ENCODE data around the gene TMEM170A.
A peak's percentile ranks its signal among the peaks of the same experiment; 100 is the strongest.

The TMEM170A gene

GRCh38 chr16:75446416-75446815 lies 18.1 kb downstream of the TMEM170A start:
- no peak overlapping the region for H3K4me3 ChIP-seq (ENCODE audit: insufficient read depth in 1 of 2, low read depth in 1 of 2, low read length in 2 of 2)

GRCh38 chr16:75445298-75445697 lies 19.2 kb downstream of the TMEM170A start:
- Histone ChIP-seq H2BK15ac (ENCODE audit: low read depth, poor library complexity, severe bottlenecking) (no peak overlapping the region), H3K4me2 (ENCODE audit: low read length, poor library complexity, severe bottlenecking) (no peak overlapping the region), H3K14ac (ENCODE audit: low read length in 2 of 2) (no peak overlapping the region), H3K79me1 (replicated peaks; ENCODE audit: low read length, poor library complexity, severe bottlenecking) (peaks cover 19% of the 10 kb centered on the region), H3K36me3 (ENCODE audit: control insufficient read depth in 1 of 2, insufficient read depth in 2 of 2, low read depth in 1 of 2, low read length in 2 of 2) (peaks cover 14 to 30% of the 10 kb centered on the region in 2 experiments), H3K9ac (ENCODE audit: low read length) (no peak overlapping the region), H3K4me1 (ENCODE audit: control insufficient read depth, insufficient read depth, low read depth, low read length) (no peaks in the 10 kb centered on the region), H2BK120ac (ENCODE audit: low read depth, low read length) (no peak overlapping the region), H3K18ac (ENCODE audit: low read depth in 1 of 2, low read length in 2 of 2) (no peak overlapping the region), H3K27ac (ENCODE audit: low read length, poor library complexity, severe bottlenecking) (no peak overlapping the region), H3K9me3 (ENCODE audit: control insufficient read depth, low read length) (no peaks in the 10 kb centered on the region), H2AK5ac (ENCODE audit: low read length, severe bottlenecking) (no peak overlapping the region), H2BK5ac (ENCODE audit: low read depth, low read length, poor library complexity, severe bottlenecking) (no peak overlapping the region), H3K4me3 (ENCODE audit: insufficient read depth in 1 of 2, low read depth in 1 of 2, low read length in 2 of 2) (no peak overlapping the region), H2BK12ac (ENCODE audit: low read length in 2 of 2) (no peak overlapping the region), H2AFZ (ENCODE audit: low read depth, low read length) (no peak overlapping the region), H4K8ac (ENCODE audit: low read length) (no peak overlapping the region), H3K4ac (ENCODE audit: low read depth in 1 of 2, low read length in 2 of 2) (no peak overlapping the region), H4K91ac (ENCODE audit: low read length) (no peak overlapping the region), H3K27me3 (ENCODE audit: control insufficient read depth in 1 of 2, insufficient read depth in 1 of 2, low read length in 2 of 2) (no peaks in the 10 kb centered on the region), H3K23ac (ENCODE audit: low read length in 2 of 2) (no peak overlapping the region)
- WGBS = 87% methylated on average over 3 of the region's 5 CpGs
- no peak for DNase-seq

More at GRCh38 chr16:75446416-75446815, 18.1 kb downstream of the TMEM170A start:
- Histone ChIP-seq H4K91ac (ENCODE audit: low read length) (no peak overlapping the region), H2AFZ (ENCODE audit: low read depth, low read length) (no peak overlapping the region), H3K4me2 (ENCODE audit: low read length, poor library complexity, severe bottlenecking) (no peak overlapping the region), H2BK120ac (ENCODE audit: low read depth, low read length) (no peak overlapping the region), H3K18ac (ENCODE audit: low read depth in 1 of 2, low read length in 2 of 2) (no peak overlapping the region), H3K4me1 (ENCODE audit: control insufficient read depth, insufficient read depth, low read depth, low read length) (no peaks in the 10 kb centered on the region), H3K14ac (ENCODE audit: low read length in 2 of 2) (no peak overlapping the region), H3K27me3 (ENCODE audit: control insufficient read depth in 1 of 2, insufficient read depth in 1 of 2, low read length in 2 of 2) (no peaks in the 10 kb centered on the region), H3K79me1 (replicated peaks; ENCODE audit: low read length, poor library complexity, severe bottlenecking) (peaks cover 24% of the 10 kb centered on the region), H2BK12ac (ENCODE audit: low read length in 2 of 2) (no peak overlapping the region), H2AK5ac (ENCODE audit: low read length, severe bottlenecking) (no peak overlapping the region), H3K36me3 (ENCODE audit: control insufficient read depth in 1 of 2, insufficient read depth in 2 of 2, low read depth in 1 of 2, low read length in 2 of 2) (peaks cover 16 to 37% of the 10 kb centered on the region in 2 experiments), H3K23ac (ENCODE audit: low read length in 2 of 2) (no peak overlapping the region), H2BK15ac (ENCODE audit: low read depth, poor library complexity, severe bottlenecking) (no peak overlapping the region), H3K27ac (ENCODE audit: low read length, poor library complexity, severe bottlenecking) (no peak overlapping the region), H3K9ac (ENCODE audit: low read length) (no peak overlapping the region), H2BK5ac (ENCODE audit: low read depth, low read length, poor library complexity, severe bottlenecking) (no peak overlapping the region), H3K9me3 (ENCODE audit: control insufficient read depth, low read length) (no peaks in the 10 kb centered on the region), H4K8ac (ENCODE audit: low read length) (no peak overlapping the region), H3K4ac (ENCODE audit: low read depth in 1 of 2, low read length in 2 of 2) (no peak overlapping the region)
- no peak for DNase-seq

- Histone ChIP-seq H3K27me3 (ENCODE audit: control insufficient read depth in 1 of 2, insufficient read depth in 1 of 2, low read length in 2 of 2) (no peaks in the 10 kb centered on the region), H4K91ac (ENCODE audit: low read length) (no peak overlapping the region), H2BK5ac (ENCODE audit: low read depth, low read length, poor library complexity, severe bottlenecking) (no peak overlapping the region), H3K4ac (ENCODE audit: low read depth in 1 of 2, low read length in 2 of 2) (no peak overlapping the region), H3K36me3 (ENCODE audit: control insufficient read depth in 1 of 2, insufficient read depth in 2 of 2, low read depth in 1 of 2, low read length in 2 of 2) (peaks cover 9 to 18% of the 10 kb centered on the region in 2 experiments), H3K23ac (ENCODE audit: low read length in 2 of 2) (no peak overlapping the region), H3K4me1 (ENCODE audit: control insufficient read depth, insufficient read depth, low read depth, low read length) (no peaks in the 10 kb centered on the region), H2AK5ac (ENCODE audit: low read length, severe bottlenecking) (no peak overlapping the region), H3K4me2 (ENCODE audit: low read length, poor library complexity, severe bottlenecking) (no peak overlapping the region), H4K8ac (ENCODE audit: low read length) (no peak overlapping the region), H3K9ac (ENCODE audit: low read length) (no peak overlapping the region), H3K9me3 (ENCODE audit: control insufficient read depth, low read length) (no peaks in the 10 kb centered on the region), H2AFZ (ENCODE audit: low read depth, low read length) (no peak overlapping the region), H3K14ac (ENCODE audit: low read length in 2 of 2) (no peak overlapping the region), H3K4me3 (ENCODE audit: insufficient read depth in 1 of 2, low read depth in 1 of 2, low read length in 2 of 2) (no peak overlapping the region), H2BK15ac (ENCODE audit: low read depth, poor library complexity, severe bottlenecking) (no peak overlapping the region), H3K18ac (ENCODE audit: low read depth in 1 of 2, low read length in 2 of 2) (no peak overlapping the region), H3K27ac (ENCODE audit: low read length, poor library complexity, severe bottlenecking) (no peak overlapping the region), H2BK12ac (ENCODE audit: low read length in 2 of 2) (no peak overlapping the region), H3K79me1 (replicated peaks; ENCODE audit: low read length, poor library complexity, severe bottlenecking) (peaks cover 11% of the 10 kb centered on the region), H2BK120ac (ENCODE audit: low read depth, low read length) (no peak overlapping the region)
- DNase-seq = peak; percentile 34
- WGBS = no CpG with 5 or more reads among the region's 3 CpGs
These were observed 21.2 kb downstream of the TMEM170A start for GRCh38 chr16:75443298-75443697.

GRCh38 chr16:75433732-75434413 lies 30.6 kb downstream of the TMEM170A start:
- no peak overlapping the region for H2AK5ac ChIP-seq (ENCODE audit: low read length, severe bottlenecking)
- peak; percentile 98 for DNase-seq

More at GRCh38 chr16:75433732-75434413, 30.6 kb downstream of the TMEM170A start:
- no peak overlapping the region for H3K23ac ChIP-seq (ENCODE audit: low read length in 2 of 2)
- H3K79me1 ChIP-seq (replicated peaks; ENCODE audit: low read length, poor library complexity, severe bottlenecking) = peaks cover 8% of the 10 kb centered on the region
- 4% methylated on average over 32 of the region's 32 CpGs for WGBS
- no peaks in the 10 kb centered on the region for H3K9me3 ChIP-seq (ENCODE audit: control insufficient read depth, low read length)
- no peaks in the 10 kb centered on the region for H3K27me3 ChIP-seq (ENCODE audit: control insufficient read depth in 1 of 2, insufficient read depth in 1 of 2, low read length in 2 of 2)
- H2AFZ ChIP-seq (ENCODE audit: low read depth, low read length) = peak overlapping the region; percentile 3
- no peaks in the 10 kb centered on the region for H3K36me3 ChIP-seq (ENCODE audit: control insufficient read depth in 1 of 2, insufficient read depth in 2 of 2, low read depth in 1 of 2, low read length in 2 of 2)
- H2BK15ac ChIP-seq (ENCODE audit: low read depth, poor library complexity, severe bottlenecking) = no peak overlapping the region
- H4K8ac ChIP-seq (ENCODE audit: low read length) = peak overlapping the region; percentile 69
- peak overlapping the region; percentile 2 for H2BK5ac ChIP-seq (ENCODE audit: low read depth, low read length, poor library complexity, severe bottlenecking)
- H3K4me1 ChIP-seq (ENCODE audit: control insufficient read depth, insufficient read depth, low read depth, low read length) = peaks cover 17% of the 10 kb centered on the region
- H3K14ac ChIP-seq (ENCODE audit: low read length in 2 of 2) = no peak overlapping the region
- H3K4me3 ChIP-seq (ENCODE audit: insufficient read depth in 1 of 2, low read depth in 1 of 2, low read length in 2 of 2) = peak overlapping the region; percentile 58 to 96
- H2BK12ac ChIP-seq (ENCODE audit: low read length in 2 of 2) = no peak overlapping the region
- H3K9ac ChIP-seq (ENCODE audit: low read length) = peak overlapping the region; percentile 97
- peak overlapping the region; percentile 66 for H3K4me2 ChIP-seq (ENCODE audit: low read length, poor library complexity, severe bottlenecking)
- peak overlapping the region; percentile 4 to 63 for H3K18ac ChIP-seq (ENCODE audit: low read depth in 1 of 2, low read length in 2 of 2)
- H3K27ac ChIP-seq (ENCODE audit: low read length, poor library complexity, severe bottlenecking) = peak overlapping the region; percentile 98
- peak overlapping the region; percentile 9 for H4K91ac ChIP-seq (ENCODE audit: low read length)
- H2BK120ac ChIP-seq (ENCODE audit: low read depth, low read length) = peak overlapping the region; percentile 64
- peak overlapping the region in 1 of 2 experiments; percentile 17 for H3K4ac ChIP-seq (ENCODE audit: low read depth in 1 of 2, low read length in 2 of 2)
